Adrenal gland (tissue), 12 donors: Measurements from ENCODE around the gene SLC25A26. TPM values are rescaled to one million over a fixed set of nuclear protein-coding genes. Genes with fewer than 3 reads are reported as not detected.

ENCODE experiments used
- DNase-seq, 7 donors: peaks; one replicate each; pipeline ENCODE4 v3.0.0-alpha.2; 2019 to 2020
- H3K27ac ChIP-seq, 5 donors: fragments of 200-600 bp; sonication (generic) in 4 of 5; 1 replicate in 3 of 5; 2 replicates in 2 of 5; pipeline versions ENCODE4 v1.5.1 to v1.8.0; 2016 to 2020; ENCODE audit warnings: mild to moderate bottlenecking in 1 of 5
- H3K27me3 ChIP-seq: fragments of 200-600 bp; 2 replicates; pipeline ENCODE4 v1.8.0; 2021
- H3K36me3 ChIP-seq, 2 donors: fragments of 200-600 bp; replicated peaks in 1 of 2; 1 replicate in 1 of 2; 2 replicates in 1 of 2; pipeline versions ENCODE4 v1.5.1 to v1.8.0; 2018 to 2022
- H3K4me1 ChIP-seq, 2 donors: fragments of 200-600 bp; replicated peaks in 1 of 2; 1 replicate in 1 of 2; 2 replicates in 1 of 2; pipeline versions ENCODE4 v1.5.1 to v1.8.0; 2018 to 2021
- H3K4me3 ChIP-seq, 4 donors: fragments of 200-600 bp; sonication (generic) in 3 of 4; one replicate each; pipeline ENCODE4 v1.5.1; 2016 to 2018
- H3K9me3 ChIP-seq, 3 donors: fragments of 200-600 bp; sonication (generic) in 1 of 3; replicated peaks in 1 of 3; 1 replicate in 2 of 3; 2 replicates in 1 of 3; pipeline versions ENCODE4 v1.5.1 to v1.8.0; 2016 to 2021
- POLR2A ChIP-seq, 2 donors: fragments of 450-650 bp; IDR thresholded peaks; one replicate each; pipeline ENCODE4 v1.6.1; 2017; ENCODE audit warnings: antibody characterized with exemption in 2 of 2, mild to moderate bottlenecking in 2 of 2, moderate library complexity in 1 of 2
- WGBS, 4 donors: extraction: QIAGEN DNeasy Blood & Tissue Kit in 2 of 4; methylation state at CpG; one replicate each; pipeline versions ENCODE4 v1.1.5 to v1.1.7; 2013 to 2017; 5-methylcytosine and 5-hydroxymethylcytosine counted together
- intact Hi-C, 2 donors: fragments of 100-400 bp; cut with DNase I; formaldehyde crosslinking; loops; one replicate each; pipeline versions ENCODE4 v1.14.1 to v1.15.0; 2022 to 2023
- polyA plus RNA-seq, 3 donors: library from polyadenylated mRNA; stranded (reverse); fragments of 200-250 nt in 2 of 3; fragments of 350-450 nt in 1 of 3; fragmentation: Illumina TruSeq in 1 of 3; extraction: RNeasy Lipid Tissue Mini Kit (QIAGEN cat#74804) in 1 of 3; gene quantifications; one replicate each; pipeline ENCODE4 v1.2.3, GENCODE V29; 2013 to 2014
- total RNA-seq, 9 donors: library from RNA; depleted of rRNA in 4 of 9; stranded (reverse); fragments of >200 nt in 4 of 9; fragments of 120-200 nt in 1 of 9; fragmentation: NEBNext Ultra II Directional in 1 of 9; extraction: Animal tissue kit (Norgen Biotek cat#: 25700) in 1 of 9; gene quantifications; one replicate each; pipeline versions ENCODE4 v1.1.0 to v1.2.4, GENCODE V29; 2013 to 2023
- TF ChIP-seq, protein P1 (sequence below), 6 experiments: fragments of 450-650 bp in 4 of 6; fragments of 200-600 bp in 2 of 6; sonication (generic) in 1 of 6; IDR thresholded peaks; 1 replicate in 5 of 6; 2 replicates in 1 of 6; pipeline versions ENCODE4 v1.5.1 to v1.8.0; 2016 to 2021; ENCODE audit warnings: antibody characterized with exemption in 6 of 6, mild to moderate bottlenecking in 2 of 6, moderate library complexity in 1 of 6
- donor health status: healthy with polysubstance abuse.
- donor health status: Bipolar disorder and iron deficiency.
- donor health status: DM: yes; HTN: yes; CAD: no.
- donor health status: DM: no; HTN: no; CAD: no.
- donor health status: DM: no; HTN: no; CAD: no.
- donor health status: DM: yes; HTN: yes; CAD: no.

The SLC25A26 gene
- total and polyA plus RNA-seq, 12 donors: 9.5 to 38.2 (median 22.2) TPM

GRCh38 chr3:66317750-66318376 lies 97.1 kb downstream of the SLC25A26 start:
- WGBS, 4 donors: 80 to 96% (median 92%) methylated on average over 1 to 7 of the region's 7 CpGs
- Histone ChIP-seq H3K27ac (no peak overlapping the region), H3K4me1 (no peaks in the 10 kb centered on the region), H3K36me3 (no peaks in the 10 kb centered on the region), H3K4me3 (no peak overlapping the region), H3K9me3 (no peaks in the 10 kb centered on the region), H3K27me3 (no peaks in the 10 kb centered on the region)
- DNase-seq: no peak
- TF ChIP-seq POLR2A (IDR thresholded peaks at IDR 0.05): no peak
- TF ChIP-seq, protein P1, sequence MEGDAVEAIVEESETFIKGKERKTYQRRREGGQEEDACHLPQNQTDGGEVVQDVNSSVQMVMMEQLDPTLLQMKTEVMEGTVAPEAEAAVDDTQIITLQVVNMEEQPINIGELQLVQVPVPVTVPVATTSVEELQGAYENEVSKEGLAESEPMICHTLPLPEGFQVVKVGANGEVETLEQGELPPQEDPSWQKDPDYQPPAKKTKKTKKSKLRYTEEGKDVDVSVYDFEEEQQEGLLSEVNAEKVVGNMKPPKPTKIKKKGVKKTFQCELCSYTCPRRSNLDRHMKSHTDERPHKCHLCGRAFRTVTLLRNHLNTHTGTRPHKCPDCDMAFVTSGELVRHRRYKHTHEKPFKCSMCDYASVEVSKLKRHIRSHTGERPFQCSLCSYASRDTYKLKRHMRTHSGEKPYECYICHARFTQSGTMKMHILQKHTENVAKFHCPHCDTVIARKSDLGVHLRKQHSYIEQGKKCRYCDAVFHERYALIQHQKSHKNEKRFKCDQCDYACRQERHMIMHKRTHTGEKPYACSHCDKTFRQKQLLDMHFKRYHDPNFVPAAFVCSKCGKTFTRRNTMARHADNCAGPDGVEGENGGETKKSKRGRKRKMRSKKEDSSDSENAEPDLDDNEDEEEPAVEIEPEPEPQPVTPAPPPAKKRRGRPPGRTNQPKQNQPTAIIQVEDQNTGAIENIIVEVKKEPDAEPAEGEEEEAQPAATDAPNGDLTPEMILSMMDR (IDR thresholded peaks at IDR 0.05): no peak
- intact Hi-C loops: no loop called here

GRCh38 chr3:66320390-66320789 lies 99.6 kb downstream of the SLC25A26 start:
- Histone ChIP-seq H3K4me1 (no peaks in the 10 kb centered on the region), H3K4me3 (no peak overlapping the region), H3K27ac (no peak overlapping the region), H3K9me3 (no peaks in the 10 kb centered on the region), H3K36me3 (no peaks in the 10 kb centered on the region), H3K27me3 (no peaks in the 10 kb centered on the region)
- DNase-seq: no peak
- TF ChIP-seq POLR2A (IDR thresholded peaks at IDR 0.05): no peak
- TF ChIP-seq, protein P1 (IDR thresholded peaks at IDR 0.05): no peak
- intact Hi-C loops: no loop called here
- 77 to 100% (median 82%) methylated on average over 1 of the region's 1 CpG for WGBS, 4 donors

DNA sequence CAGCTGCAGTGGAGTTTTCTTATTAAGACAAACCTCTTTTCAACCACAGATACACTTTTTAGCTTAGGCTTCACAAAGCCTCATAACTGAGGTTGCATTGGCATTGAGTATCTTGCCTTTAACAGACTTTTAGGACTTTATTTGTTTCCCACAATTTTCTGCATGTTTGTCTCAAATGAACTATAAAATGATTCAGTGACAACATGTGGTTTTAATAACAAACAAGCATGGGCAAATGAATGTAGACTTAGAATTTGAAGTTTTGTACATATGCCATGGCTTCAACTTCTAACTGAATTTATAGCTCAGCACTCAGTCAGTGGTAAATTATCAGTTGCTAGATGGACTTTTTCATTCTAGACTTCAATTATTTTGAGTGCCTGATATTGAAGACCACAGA lies 101.6 kb downstream of the SLC25A26 start:
- Histone ChIP-seq H3K4me3 (no peak overlapping the region), H3K27ac (no peak overlapping the region), H3K4me1 (no peaks in the 10 kb centered on the region), H3K27me3 (no peaks in the 10 kb centered on the region), H3K36me3 (no peaks in the 10 kb centered on the region), H3K9me3 (no peaks in the 10 kb centered on the region)
- intact Hi-C loops: no loop called here
- TF ChIP-seq POLR2A (IDR thresholded peaks at IDR 0.05): no peak
- TF ChIP-seq, protein P1 (IDR thresholded peaks at IDR 0.05): no peak
- DNase-seq: no peak

DNA sequence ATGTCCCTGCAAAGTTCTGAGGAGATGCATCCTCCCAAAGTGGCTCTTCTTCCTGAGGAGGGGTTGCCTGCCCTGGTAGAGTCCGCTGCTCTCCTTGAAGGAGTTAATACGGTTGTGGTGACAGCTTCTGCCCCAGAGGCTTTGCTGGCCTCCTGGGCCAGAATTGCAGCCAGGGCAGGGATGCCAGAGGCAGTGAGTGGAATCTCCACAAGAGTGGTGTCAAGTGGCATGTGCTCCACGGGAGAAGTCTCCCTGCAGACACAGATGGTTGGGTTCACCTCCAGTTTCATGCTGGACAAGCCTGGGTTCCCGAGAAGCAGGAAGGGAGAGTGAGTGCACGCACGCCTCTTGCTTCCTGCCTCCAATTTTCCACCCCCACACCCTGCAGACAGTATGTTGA lies 105.5 kb downstream of the SLC25A26 start:
- Histone ChIP-seq H3K4me1 (no peaks in the 10 kb centered on the region), H3K27me3 (no peaks in the 10 kb centered on the region), H3K4me3 (no peak overlapping the region), H3K27ac (no peak overlapping the region), H3K9me3 (no peaks in the 10 kb centered on the region), H3K36me3 (no peaks in the 10 kb centered on the region)
- intact Hi-C loops: no loop called here
- TF ChIP-seq, protein P1 (IDR thresholded peaks at IDR 0.05): no peak
- no peak for TF ChIP-seq POLR2A (IDR thresholded peaks at IDR 0.05)
- no peak for DNase-seq
- WGBS, 4 donors: 87 to 98% (median 91%) methylated on average over 2 to 6 of the region's 6 CpGs
